IPS DF 6.9 (cell line): Measurements from ENCODE around the gene EFCAB9.
A peak's percentile ranks its signal among the peaks of the same experiment; 100 is the strongest.
"Not testable (repeated sequence)": the region's sequence is repeated elsewhere in the genome, so short reads cannot be mapped to it uniquely, and the experiment has no call there.

Experiments used
- DNase-seq: peaks from one replicate; pipeline ENCODE4 v3.0.0-alpha.2; 2013; ENCODE audit warnings: low read depth, low spot score
- H3K27ac ChIP-seq: one replicate; pipeline ENCODE4 v1.5.1; 2013; ENCODE audit warnings: low read length, control low read depth
- H3K27me3 ChIP-seq: 2 replicates; pipeline ENCODE4 v1.6.1; 2013; ENCODE audit warnings: mild to moderate bottlenecking, low read length; ENCODE audit not compliant: control insufficient read depth, insufficient read depth
- H3K36me3 ChIP-seq: 2 replicates; pipeline ENCODE4 v1.6.1; 2013; ENCODE audit warnings: low read length; ENCODE audit not compliant: control insufficient read depth, insufficient read depth
- H3K4me1 ChIP-seq: 2 replicates; pipeline ENCODE4 v1.6.1; 2013; ENCODE audit warnings: low read length; ENCODE audit not compliant: control insufficient read depth, insufficient read depth
- H3K4me3 ChIP-seq: 2 replicates; pipeline ENCODE4 v1.5.1; 2013; ENCODE audit warnings: mild to moderate bottlenecking, low read length
- H3K9me3 ChIP-seq: 2 replicates; pipeline ENCODE4 v1.6.1; 2013; ENCODE audit warnings: low read length, inconsistent platforms; ENCODE audit not compliant: control insufficient read depth, insufficient read depth
- WGBS: extraction: QIAGEN DNeasy Blood & Tissue Kit; methylation state at CpG from one replicate; pipeline ENCODE4 v1.1.7; 2013; ENCODE audit warnings: mixed read lengths, missing lambda C conversion rate; ENCODE audit not compliant: insufficient read length, insufficient coverage; 5-methylcytosine and 5-hydroxymethylcytosine counted together

The EFCAB9 gene

DNA sequence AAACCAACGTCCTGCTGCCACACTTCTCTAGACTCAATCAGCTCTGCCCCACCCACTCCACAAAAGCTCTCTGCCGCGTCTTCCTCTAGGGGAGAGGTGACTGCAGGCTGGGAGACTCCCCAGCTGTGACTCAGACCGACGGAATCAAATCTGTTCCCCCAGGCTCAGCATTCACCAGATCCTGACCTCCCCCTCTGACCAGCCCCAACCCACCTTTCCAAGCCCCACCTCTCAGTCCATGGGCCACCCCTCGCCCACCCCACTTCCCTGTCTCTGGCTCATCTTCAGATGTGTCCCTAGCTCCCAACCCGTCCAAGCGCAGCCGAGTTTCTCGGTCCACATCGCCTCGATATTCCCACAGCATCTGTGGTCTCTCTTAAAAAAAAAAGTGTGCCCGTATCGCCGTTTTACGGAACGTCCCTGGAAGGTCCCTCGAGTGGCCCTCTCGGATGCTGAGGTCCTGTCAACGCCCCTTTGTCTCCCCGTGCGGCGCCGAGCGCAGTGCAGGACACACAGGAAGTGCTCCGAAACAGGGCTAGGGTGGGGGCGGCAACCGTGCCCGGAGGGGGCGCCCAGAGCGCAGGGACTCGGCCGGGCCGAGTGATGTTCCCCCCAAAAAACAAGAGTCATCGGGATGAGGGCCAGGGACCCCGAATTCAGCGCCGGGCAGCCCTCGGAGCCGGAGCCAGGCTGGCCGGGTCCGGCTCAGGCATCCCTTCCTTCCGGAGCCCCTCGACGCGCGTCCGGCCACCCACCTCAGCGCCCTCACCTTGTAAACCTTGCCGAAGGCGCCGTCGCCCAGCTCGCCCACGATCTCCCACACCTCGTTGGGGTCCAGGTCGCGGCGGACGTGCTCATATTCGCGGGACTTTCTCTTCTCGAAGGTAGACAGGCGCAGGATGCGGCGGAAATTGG, 6.6 kb upstream of the EFCAB9 start:
- Histone ChIP-seq H3K4me3 (peak overlapping the region; percentile 55), H3K9me3 (no peaks in the 10 kb centered on the region), H3K36me3 (no peaks in the 10 kb centered on the region), H3K4me1 (no peaks in the 10 kb centered on the region), H3K27ac (no peak overlapping the region), H3K27me3 (no peaks in the 10 kb centered on the region)
- DNase-seq, result no peak
- no CpG with 5 or more reads among the region's 66 CpGs for WGBS

DNA sequence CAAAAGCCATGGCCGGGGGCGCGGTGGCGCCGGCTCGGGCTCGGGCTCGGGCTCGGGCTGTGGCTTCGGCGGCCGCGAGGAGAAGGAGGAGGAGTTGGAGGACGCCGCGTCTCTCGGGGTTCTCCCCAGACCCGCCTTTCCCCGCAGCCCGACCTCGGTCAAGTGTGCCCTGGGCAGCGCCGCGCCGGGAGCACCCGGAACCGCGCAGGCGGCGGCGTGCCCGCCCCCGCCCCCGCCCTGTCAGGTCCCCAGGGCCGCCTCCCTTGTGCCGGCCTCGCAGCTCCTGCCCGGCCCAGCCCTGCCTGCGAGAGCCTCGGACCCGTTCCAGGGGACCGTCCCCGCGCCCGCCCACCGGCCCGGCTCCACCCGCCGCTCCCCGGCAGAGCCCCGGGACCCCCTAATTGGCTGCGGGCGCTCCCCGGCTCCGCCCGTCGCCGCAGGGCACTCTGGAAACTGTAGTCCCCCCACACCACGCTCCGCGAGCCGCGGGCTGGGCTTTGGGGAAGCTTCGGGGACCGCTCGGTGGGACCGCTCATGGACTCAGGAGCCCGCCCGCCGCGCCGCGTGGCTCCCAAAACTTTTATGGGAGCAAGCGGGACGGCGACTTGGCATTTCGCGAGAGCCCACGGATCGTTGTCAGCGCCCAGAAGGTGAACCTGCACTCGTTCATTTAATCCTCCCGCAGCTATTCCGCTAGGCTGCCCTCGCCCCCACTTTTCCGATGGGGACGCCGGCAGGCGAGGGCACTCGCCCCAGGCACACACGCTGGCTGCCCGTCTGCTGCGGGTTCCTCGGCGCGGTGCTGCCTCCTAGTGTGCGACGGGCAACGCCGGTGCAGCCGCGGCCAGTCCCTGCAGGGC, 5.7 kb upstream of the EFCAB9 start, which contains the start of gene STK10:
Gene STK10 (minus strand): TSS at position 192 of the 860 bp plus-strand sequence. CDS start 182 bp downstream, at position 10.
- Histone ChIP-seq H3K27ac (no peak within 1 kb of the TSS), H3K36me3 (no peaks in the 10 kb centered on the region), H3K4me3 (peak within 1 kb of the TSS; percentile 55), H3K9me3 (no peaks in the 10 kb centered on the region), H3K27me3 (no peaks in the 10 kb centered on the region), H3K4me1 (no peaks in the 10 kb centered on the region)
- DNase-seq, result peak; percentile 63
- no CpG with 5 or more reads among the region's 102 CpGs for WGBS

- no peak for DNase-seq
- Histone ChIP-seq H3K36me3 (no peaks in the 10 kb centered on the region), H3K4me1 (no peaks in the 10 kb centered on the region), H3K27ac (no peak overlapping the region), H3K4me3 (peak overlapping the region; percentile 55; the same call in 1 of the 2 replicates), H3K27me3 (no peaks in the 10 kb centered on the region), H3K9me3 (no peaks in the 10 kb centered on the region)
- WGBS, result no CpG with 5 or more reads among the region's 30 CpGs
Measured at GRCh38 chr5:172188893-172189692, 4.9 kb upstream of the EFCAB9 start.

DNA sequence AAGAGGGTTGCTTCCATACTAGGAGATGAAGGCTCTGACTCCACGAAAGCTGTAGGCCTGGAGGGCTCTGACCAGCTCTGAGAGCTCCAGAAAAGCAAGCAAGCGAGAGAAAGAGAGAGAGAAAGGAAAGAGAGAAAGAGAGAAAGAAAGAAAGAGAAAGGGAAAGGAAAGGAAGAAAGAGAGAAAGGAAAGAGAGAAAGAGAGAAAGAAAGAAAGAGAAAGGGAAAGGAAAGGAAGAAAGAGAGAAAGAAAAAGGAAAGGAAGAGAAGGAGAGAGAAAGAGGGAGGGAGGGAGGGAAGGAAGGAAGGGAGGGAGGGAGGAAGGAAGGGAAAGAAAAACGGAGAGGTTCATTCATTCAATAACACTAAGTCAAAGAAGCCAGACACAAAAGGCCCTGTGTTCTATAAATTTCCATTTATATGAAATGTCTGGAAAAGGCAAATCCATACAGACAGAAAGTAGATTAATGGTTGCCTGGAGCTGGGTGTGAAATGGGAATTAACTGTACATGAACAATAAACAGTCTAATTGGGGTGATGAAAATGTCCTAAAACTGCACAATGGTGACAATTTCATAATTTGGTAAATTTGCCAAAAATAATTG, 4.2 kb upstream of the EFCAB9 start:
- Histone ChIP-seq H3K4me3 (peak overlapping the region; percentile 6; the same call in 1 of the 2 replicates), H3K9me3 (no peaks in the 10 kb centered on the region), H3K27ac (no peak overlapping the region), H3K36me3 (no peaks in the 10 kb centered on the region), H3K4me1 (no peaks in the 10 kb centered on the region), H3K27me3 (no peaks in the 10 kb centered on the region)
- WGBS, result no CpG with 5 or more reads among the region's 3 CpGs
- no peak for DNase-seq

DNA sequence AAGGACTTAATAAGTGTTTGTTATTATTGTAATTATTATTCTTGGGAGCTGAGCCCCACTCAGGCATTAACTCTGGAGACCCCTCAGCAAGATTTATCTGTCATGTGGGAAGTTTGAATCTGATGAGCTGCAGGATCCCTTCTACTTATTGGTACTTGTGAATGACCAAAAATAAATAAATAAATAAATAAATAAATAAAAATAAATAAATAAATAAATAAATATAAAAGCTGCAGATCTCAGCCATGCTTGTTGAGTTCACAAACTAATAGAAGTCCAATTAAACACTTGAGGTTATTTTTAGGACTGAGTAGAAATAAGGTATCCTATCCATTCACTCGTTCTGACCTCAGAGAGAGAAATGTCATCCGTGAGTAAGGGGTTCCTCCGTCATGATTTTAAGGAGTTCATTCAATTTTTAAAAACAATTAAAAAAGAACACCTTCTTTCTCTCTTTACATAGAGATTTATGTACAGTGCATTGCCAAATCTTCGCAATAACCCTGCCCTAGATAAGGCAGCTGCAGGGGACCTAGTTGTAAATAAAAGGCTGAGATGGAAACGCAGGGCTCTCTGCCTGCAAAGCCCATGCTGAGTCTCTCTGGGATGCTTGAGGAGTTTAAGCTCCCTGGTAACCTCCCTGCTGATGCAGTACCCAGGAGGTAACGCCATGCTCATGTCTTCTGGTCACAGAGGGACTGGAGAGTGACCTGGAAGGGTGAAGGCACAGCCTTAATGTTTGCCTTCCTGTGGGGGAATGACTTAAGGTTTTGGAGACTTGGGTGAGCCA, 1.2 kb downstream of the EFCAB9 start:
- Histone ChIP-seq H3K4me1 (no peaks in the 10 kb centered on the region), H3K4me3 (no peak overlapping the region), H3K27me3 (no peaks in the 10 kb centered on the region), H3K36me3 (no peaks in the 10 kb centered on the region), H3K27ac (no peak overlapping the region), H3K9me3 (no peaks in the 10 kb centered on the region)
- DNase-seq, result no peak
- WGBS, result no CpG with 5 or more reads among the region's 6 CpGs

- no CpG with 5 or more reads among the region's 4 CpGs for WGBS
- H3K27me3 ChIP-seq, H3K36me3 ChIP-seq, H3K4me3 ChIP-seq, H3K27ac ChIP-seq, H3K4me1 ChIP-seq, DNase-seq, H3K9me3 ChIP-seq: not testable (repeated sequence)
Measured at GRCh38 chr5:172197775-172198174, 3.8 kb downstream of the EFCAB9 start.

DNA sequence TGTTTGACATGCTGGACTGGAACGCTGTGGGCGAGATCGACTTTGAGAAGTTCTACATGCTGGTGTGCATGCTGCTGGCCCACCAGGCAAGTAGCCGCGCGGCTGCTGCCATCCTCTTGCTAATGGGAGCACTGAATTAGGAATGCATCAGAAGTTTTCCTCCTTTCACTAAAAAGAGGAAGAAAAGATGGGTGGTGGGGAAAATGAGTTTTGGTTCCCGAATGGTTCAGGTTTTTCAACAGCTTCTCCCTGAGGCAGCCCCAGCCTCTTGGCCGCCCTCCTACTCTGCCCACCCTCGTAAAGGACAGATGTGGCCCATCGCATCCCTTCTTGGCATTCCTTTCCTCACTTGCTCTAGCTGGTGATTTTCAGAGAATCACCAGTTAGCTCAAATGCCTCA, 5.5 kb downstream of the EFCAB9 start:
- no peaks in the 10 kb centered on the region for H3K9me3 ChIP-seq
- H3K27ac ChIP-seq, result no peak overlapping the region
- no peaks in the 10 kb centered on the region for H3K27me3 ChIP-seq
- H3K4me1 ChIP-seq, result no peaks in the 10 kb centered on the region
- no CpG with 5 or more reads among the region's 10 CpGs for WGBS
- H3K4me3 ChIP-seq, result no peak overlapping the region
- no peak for DNase-seq
- H3K36me3 ChIP-seq, result no peaks in the 10 kb centered on the region

DNA sequence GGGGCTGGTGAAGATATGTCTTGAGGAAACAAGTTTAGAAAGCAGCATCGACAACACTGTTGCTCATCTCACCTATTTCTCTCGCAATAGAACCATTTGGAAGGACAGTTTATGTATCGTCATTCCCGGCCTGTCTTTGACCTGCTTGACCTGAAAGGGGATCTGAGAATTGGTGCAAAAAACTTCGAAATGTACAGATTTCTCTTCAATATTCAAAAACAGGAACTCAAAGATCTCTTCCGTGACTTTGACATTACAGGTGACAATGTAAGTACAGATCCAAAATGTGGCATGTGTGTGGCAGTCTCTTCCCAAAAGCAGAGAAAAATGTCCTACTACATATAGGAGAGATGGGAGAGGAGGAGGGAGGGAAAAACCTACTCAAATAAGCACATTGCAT, 6.5 kb downstream of the EFCAB9 start:
- no peaks in the 10 kb centered on the region for H3K9me3 ChIP-seq
- no CpG with 5 or more reads among the region's 6 CpGs for WGBS
- no peaks in the 10 kb centered on the region for H3K36me3 ChIP-seq
- H3K27me3 ChIP-seq, result no peaks in the 10 kb centered on the region
- no peak overlapping the region for H3K4me3 ChIP-seq
- no peak for DNase-seq
- H3K4me1 ChIP-seq, result no peaks in the 10 kb centered on the region
- H3K27ac ChIP-seq, result no peak overlapping the region

- not testable (repeated sequence) for H3K9me3 ChIP-seq, H3K27me3 ChIP-seq, H3K36me3 ChIP-seq, H3K27ac ChIP-seq, H3K4me1 ChIP-seq, DNase-seq, H3K4me3 ChIP-seq
- WGBS, result no CpG with 5 or more reads among the region's 11 CpGs
Measured at GRCh38 chr5:172205984-172206383, 12.0 kb downstream of the EFCAB9 start.
